Uterus (tissue), 4 donors: ENCODE measurements around the gene VWC2L. TPM values are rescaled to one million over a fixed set of nuclear protein-coding genes. Genes with fewer than 3 reads are reported as not detected.

Source experiments
- DNase-seq, 2 donors: peaks; one replicate each; pipeline ENCODE4 v3.0.0-alpha.2; 2019 to 2020
- H3K27ac ChIP-seq, 2 donors: fragments of 200-600 bp; sonication (generic); 1 replicate in 1 of 2; 2 replicates in 1 of 2; pipeline ENCODE4 v1.5.1; 2016 to 2018
- H3K27me3 ChIP-seq, 2 donors: fragments of 200-600 bp; sonication (generic); one replicate each; pipeline ENCODE4 v1.5.1; 2018 to 2019; ENCODE audit warnings: control low read depth in 1 of 2
- H3K36me3 ChIP-seq, 2 donors: fragments of 200-600 bp; sonication (generic); one replicate each; pipeline ENCODE4 v1.5.1; 2019; ENCODE audit warnings: control low read depth in 1 of 2
- H3K4me1 ChIP-seq, 2 donors: fragments of 200-600 bp; sonication (generic); one replicate each; pipeline ENCODE4 v1.5.1; 2018 to 2019; ENCODE audit warnings: control low read depth in 1 of 2
- H3K4me3 ChIP-seq, 2 donors: fragments of 200-600 bp; sonication (generic); 1 replicate in 1 of 2; 2 replicates in 1 of 2; pipeline ENCODE4 v1.5.1; 2018 to 2019; ENCODE audit warnings: mild to moderate bottlenecking in 1 of 2
- H3K9me3 ChIP-seq, 2 donors: fragments of 200-600 bp; sonication (generic); one replicate each; pipeline ENCODE4 v1.5.1; 2019; ENCODE audit warnings: control low read depth in 1 of 2
- CTCF ChIP-seq, 4 experiments: fragments of 200-600 bp in 2 of 4; fragments of 450-650 bp in 2 of 4; sonication (generic) in 2 of 4; IDR thresholded peaks; one replicate each; pipeline ENCODE4 v1.5.1; 2016 to 2019; ENCODE audit warnings: antibody characterized with exemption in 4 of 4, mild to moderate bottlenecking in 2 of 4, moderate library complexity in 1 of 4
- POLR2A ChIP-seq, 2 donors: fragments of 450-650 bp; IDR thresholded peaks; one replicate each; pipeline ENCODE4 v1.6.1; 2016; ENCODE audit warnings: antibody characterized with exemption in 2 of 2, mild to moderate bottlenecking in 1 of 2, moderate library complexity in 1 of 2
- intact Hi-C: fragments of 100-400 bp; cut with DNase I; formaldehyde crosslinking; loops from one replicate; pipeline ENCODE4 v1.15.1; 2023; ENCODE audit warnings: low total_unique reads
- total RNA-seq, 4 donors: library from RNA; depleted of rRNA in 3 of 4; stranded (reverse); fragments of >200 nt in 3 of 4; gene quantifications; one replicate each; pipeline versions ENCODE4 v1.1.0 to v1.2.4, GENCODE V29; 2014 to 2023
- donor health status: DM: yes; HTN: yes; CAD: no.

Gene VWC2L
- total RNA-seq, 4 donors from 2014 or later = 0.21 TPM; not detected in 3

GRCh38 chr2:214529021-214529420 lies 118.2 kb downstream of the VWC2L start:
- intact Hi-C loops = no loop called here

GRCh38 chr2:214529514-214529913 lies 118.7 kb downstream of the VWC2L start:
- TF ChIP-seq POLR2A (IDR thresholded peaks at IDR 0.05) (no peak), CTCF (IDR thresholded peaks at IDR 0.05) (no peak)
- H3K27me3 ChIP-seq = no peaks in the 10 kb centered on the region
- no peak overlapping the region for H3K4me3 ChIP-seq
- H3K4me1 ChIP-seq = no peaks in the 10 kb centered on the region
- no peak for DNase-seq
- intact Hi-C loops = no loop called here
- no peak overlapping the region for H3K27ac ChIP-seq
- H3K9me3 ChIP-seq = no peaks in the 10 kb centered on the region
- no peaks in the 10 kb centered on the region for H3K36me3 ChIP-seq

More at GRCh38 chr2:214529021-214529420, 118.2 kb downstream of the VWC2L start:
- no peaks in the 10 kb centered on the region for H3K9me3 ChIP-seq
- TF ChIP-seq POLR2A (IDR thresholded peaks at IDR 0.05) (no peak), CTCF (IDR thresholded peaks at IDR 0.05) (no peak)
- H3K4me1 ChIP-seq = no peaks in the 10 kb centered on the region
- no peak overlapping the region for H3K4me3 ChIP-seq
- H3K27ac ChIP-seq = no peak overlapping the region
- DNase-seq = no peak
- H3K27me3 ChIP-seq = no peaks in the 10 kb centered on the region
- H3K36me3 ChIP-seq = no peaks in the 10 kb centered on the region

- no peaks in the 10 kb centered on the region for H3K36me3 ChIP-seq
- H3K27ac ChIP-seq = no peak overlapping the region
- no peak overlapping the region for H3K4me3 ChIP-seq
- TF ChIP-seq POLR2A (IDR thresholded peaks at IDR 0.05) (no peak), CTCF (IDR thresholded peaks at IDR 0.05) (no peak)
- intact Hi-C loops = no loop called here
- H3K27me3 ChIP-seq = no peaks in the 10 kb centered on the region
- H3K9me3 ChIP-seq = no peaks in the 10 kb centered on the region
- DNase-seq = no peak
- H3K4me1 ChIP-seq = no peaks in the 10 kb centered on the region
Observed at GRCh38 chr2:214533541-214533940, 122.7 kb downstream of the VWC2L start.

GRCh38 chr2:214536625-214537024 lies 125.8 kb downstream of the VWC2L start:
- Histone ChIP-seq H3K27me3 (no peaks in the 10 kb centered on the region), H3K4me3 (no peak overlapping the region), H3K9me3 (no peaks in the 10 kb centered on the region), H3K27ac (no peak overlapping the region), H3K4me1 (no peaks in the 10 kb centered on the region), H3K36me3 (no peaks in the 10 kb centered on the region)
- DNase-seq = no peak
- TF ChIP-seq POLR2A (IDR thresholded peaks at IDR 0.05) = no peak
- TF ChIP-seq CTCF (IDR thresholded peaks at IDR 0.05) = no peak
- intact Hi-C loops = no loop called here

GRCh38 chr2:214537929-214538328 lies 127.1 kb downstream of the VWC2L start:
- no peak overlapping the region for H3K27ac ChIP-seq
- no peaks in the 10 kb centered on the region for H3K4me1 ChIP-seq
- H3K9me3 ChIP-seq = no peaks in the 10 kb centered on the region
- no peak for DNase-seq
- TF ChIP-seq POLR2A (IDR thresholded peaks at IDR 0.05) (no peak), CTCF (IDR thresholded peaks at IDR 0.05) (no peak)
- intact Hi-C loops = no loop called here
- H3K4me3 ChIP-seq = no peak overlapping the region
- H3K36me3 ChIP-seq = no peaks in the 10 kb centered on the region
- no peaks in the 10 kb centered on the region for H3K27me3 ChIP-seq
